ENCODE data around the gene ARHGAP24.

The ARHGAP24 gene

DNA sequence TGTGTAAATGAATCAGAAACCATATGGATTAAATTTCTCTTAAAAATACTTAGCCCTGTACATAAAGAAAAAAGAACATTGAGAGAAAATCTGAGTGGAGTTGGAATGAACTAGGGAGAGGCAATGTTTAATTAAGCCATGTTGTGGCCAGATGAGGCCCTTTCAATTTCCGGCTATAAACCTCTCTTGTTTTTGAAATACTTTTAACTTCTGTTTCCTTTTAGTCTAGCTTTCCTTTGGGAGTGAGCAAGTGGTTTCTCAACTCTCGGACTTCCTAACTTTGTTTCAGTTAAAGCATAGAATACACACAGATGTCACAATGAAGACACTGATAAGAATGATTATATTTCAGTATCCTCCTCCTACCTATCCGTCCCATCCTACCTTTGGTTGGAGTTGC lies 197.2 kb downstream of the ARHGAP24 start:
- no peak overlapping the region for H3K4me2 ChIP-seq (ENCODE audit: low read length)
- no peak overlapping the region for H3K4me3 ChIP-seq (ENCODE audit: low read depth, low read length)
- no peak overlapping the region for H3K9ac ChIP-seq (ENCODE audit: low read length)
- H2AFZ ChIP-seq (ENCODE audit: insufficient read depth, low read length, poor library complexity), result no peak overlapping the region
- H2BK120ac ChIP-seq (ENCODE audit: insufficient read depth, low read length, poor library complexity), result no peak overlapping the region
- no peak overlapping the region for H4K8ac ChIP-seq (ENCODE audit: low read depth, low read length)
- H3K23ac ChIP-seq (ENCODE audit: low read length), result no peak overlapping the region
- no peak overlapping the region for H3K27ac ChIP-seq (ENCODE audit: low read depth, low read length)
- no peak overlapping the region for H3K18ac ChIP-seq (ENCODE audit: low read length)
- H3K4ac ChIP-seq (ENCODE audit: low read depth, low read length), result no peak overlapping the region
- H4K12ac ChIP-seq (ENCODE audit: low read depth, low read length), result no peak overlapping the region
- peaks cover 0 to 4% of the 10 kb centered on the region in 2 experiments for H3K36me3 ChIP-seq (ENCODE audit: control insufficient read depth in 1 of 2, insufficient read depth in 2 of 2, low read length in 2 of 2)
- H3K4me1 ChIP-seq (ENCODE audit: control insufficient read depth in 1 of 2, insufficient read depth in 2 of 2, low read length in 2 of 2), result no peaks in the 10 kb centered on the region
- H3K9me3 ChIP-seq (ENCODE audit: insufficient read depth, low read depth, low read length), result peaks cover 3% of the 10 kb centered on the region
- no peak overlapping the region for H3K14ac ChIP-seq (ENCODE audit: low read length)
- no peaks in the 10 kb centered on the region for H3K27me3 ChIP-seq (ENCODE audit: insufficient read depth, low read length)
- H4K91ac ChIP-seq (ENCODE audit: low read depth, low read length), result no peak overlapping the region
- WGBS (ENCODE audit: extremely low coverage, insufficient coverage, insufficient read length), result no CpG with 5 or more reads among the region's 3 CpGs
- no peak for DNase-seq
- no peaks in the 10 kb centered on the region for H3K79me1 ChIP-seq (ENCODE audit: low read length)
- no peak overlapping the region for H2BK12ac ChIP-seq (ENCODE audit: low read length)
- no peak overlapping the region for H2AK5ac ChIP-seq (ENCODE audit: low read length)
- no peaks in the 10 kb centered on the region for H3K79me2 ChIP-seq (ENCODE audit: control insufficient read depth, insufficient read depth, low read length, poor library complexity)
- no peak overlapping the region for H2BK5ac ChIP-seq (ENCODE audit: low read depth, low read length, poor library complexity)

DNA sequence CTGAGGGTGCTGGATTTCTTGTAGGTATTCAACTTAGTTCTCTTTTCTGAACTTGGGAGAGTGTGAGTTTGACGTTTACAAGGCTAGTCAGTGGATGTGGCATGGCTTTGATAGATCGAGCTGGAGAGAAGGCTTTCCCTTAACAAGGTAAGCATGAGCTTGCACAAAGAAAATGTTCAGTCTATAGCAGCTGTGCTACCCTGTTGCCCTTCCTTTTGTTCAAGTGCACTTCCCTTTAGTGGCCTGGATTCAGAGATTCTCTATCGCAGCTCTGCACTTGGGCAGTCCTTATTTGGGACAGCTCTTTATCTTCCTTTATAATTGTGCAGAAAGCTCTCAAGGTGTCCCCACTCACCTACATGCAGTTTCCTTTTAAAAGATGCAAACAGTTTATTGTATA lies 198.0 kb downstream of the ARHGAP24 start:
- Histone ChIP-seq H3K79me1 (ENCODE audit: low read length) (no peaks in the 10 kb centered on the region), H3K9ac (ENCODE audit: low read length) (no peak overlapping the region), H3K4me1 (ENCODE audit: control insufficient read depth in 1 of 2, insufficient read depth in 2 of 2, low read length in 2 of 2) (no peaks in the 10 kb centered on the region), H4K8ac (ENCODE audit: low read depth, low read length) (no peak overlapping the region), H3K9me3 (ENCODE audit: insufficient read depth, low read depth, low read length) (no peaks in the 10 kb centered on the region), H2BK5ac (ENCODE audit: low read depth, low read length, poor library complexity) (no peak overlapping the region), H2BK120ac (ENCODE audit: insufficient read depth, low read length, poor library complexity) (no peak overlapping the region), H3K36me3 (ENCODE audit: control insufficient read depth in 1 of 2, insufficient read depth in 2 of 2, low read length in 2 of 2) (peaks cover 0 to 2% of the 10 kb centered on the region in 2 experiments), H4K91ac (ENCODE audit: low read depth, low read length) (no peak overlapping the region), H4K12ac (ENCODE audit: low read depth, low read length) (no peak overlapping the region), H3K27me3 (ENCODE audit: insufficient read depth, low read length) (no peaks in the 10 kb centered on the region), H3K27ac (ENCODE audit: low read depth, low read length) (no peak overlapping the region), H3K4me3 (ENCODE audit: low read depth, low read length) (no peak overlapping the region), H3K14ac (ENCODE audit: low read length) (no peak overlapping the region), H2AFZ (ENCODE audit: insufficient read depth, low read length, poor library complexity) (no peak overlapping the region), H2BK12ac (ENCODE audit: low read length) (no peak overlapping the region), H3K79me2 (ENCODE audit: control insufficient read depth, insufficient read depth, low read length, poor library complexity) (no peaks in the 10 kb centered on the region), H3K23ac (ENCODE audit: low read length) (no peak overlapping the region), H3K18ac (ENCODE audit: low read length) (no peak overlapping the region), H2AK5ac (ENCODE audit: low read length) (no peak overlapping the region), H3K4me2 (ENCODE audit: low read length) (no peak overlapping the region), H3K4ac (ENCODE audit: low read depth, low read length) (no peak overlapping the region)
- WGBS (ENCODE audit: extremely low coverage, insufficient coverage, insufficient read length), result no CpG with 5 or more reads among the region's 3 CpGs
- no peak for DNase-seq

DNA sequence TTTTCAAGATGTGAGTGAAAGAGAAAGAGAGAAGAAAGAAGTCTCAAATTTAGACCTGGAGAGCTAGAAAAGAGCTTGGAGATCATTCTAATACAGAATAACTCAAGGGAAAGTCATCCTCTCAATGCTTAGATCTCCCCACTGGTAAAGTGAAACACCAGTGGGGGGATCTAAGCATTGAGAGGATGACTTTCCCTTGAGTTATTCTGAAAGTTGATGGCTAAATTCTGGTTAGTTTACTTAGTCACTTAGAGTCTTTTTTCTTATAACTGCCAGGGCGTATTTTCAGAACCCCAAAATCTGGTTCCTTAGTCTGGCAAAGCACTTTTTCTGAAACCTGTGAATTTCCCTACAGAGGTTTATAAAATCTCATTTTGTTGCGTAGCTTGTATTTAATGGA lies 198.6 kb downstream of the ARHGAP24 start:
- Histone ChIP-seq H3K27me3 (ENCODE audit: insufficient read depth, low read length) (no peaks in the 10 kb centered on the region), H2AK5ac (ENCODE audit: low read length) (no peak overlapping the region), H4K91ac (ENCODE audit: low read depth, low read length) (no peak overlapping the region), H3K4me1 (ENCODE audit: control insufficient read depth in 1 of 2, insufficient read depth in 2 of 2, low read length in 2 of 2) (no peaks in the 10 kb centered on the region), H2BK12ac (ENCODE audit: low read length) (no peak overlapping the region), H3K79me1 (ENCODE audit: low read length) (no peaks in the 10 kb centered on the region), H2AFZ (ENCODE audit: insufficient read depth, low read length, poor library complexity) (no peak overlapping the region), H2BK5ac (ENCODE audit: low read depth, low read length, poor library complexity) (no peak overlapping the region), H3K9me3 (ENCODE audit: insufficient read depth, low read depth, low read length) (no peaks in the 10 kb centered on the region), H3K9ac (ENCODE audit: low read length) (no peak overlapping the region), H3K18ac (ENCODE audit: low read length) (no peak overlapping the region), H3K23ac (ENCODE audit: low read length) (no peak overlapping the region), H4K12ac (ENCODE audit: low read depth, low read length) (no peak overlapping the region), H3K27ac (ENCODE audit: low read depth, low read length) (no peak overlapping the region), H3K4me2 (ENCODE audit: low read length) (no peak overlapping the region), H4K8ac (ENCODE audit: low read depth, low read length) (no peak overlapping the region), H3K14ac (ENCODE audit: low read length) (no peak overlapping the region), H3K4ac (ENCODE audit: low read depth, low read length) (no peak overlapping the region), H2BK120ac (ENCODE audit: insufficient read depth, low read length, poor library complexity) (no peak overlapping the region), H3K79me2 (ENCODE audit: control insufficient read depth, insufficient read depth, low read length, poor library complexity) (no peaks in the 10 kb centered on the region), H3K36me3 (ENCODE audit: control insufficient read depth in 1 of 2, insufficient read depth in 2 of 2, low read length in 2 of 2) (peaks cover 0 to 2% of the 10 kb centered on the region in 2 experiments), H3K4me3 (ENCODE audit: low read depth, low read length) (no peak overlapping the region)
- WGBS (ENCODE audit: extremely low coverage, insufficient coverage, insufficient read length), result no CpG with 5 or more reads among the region's 2 CpGs
- no peak for DNase-seq

DNA sequence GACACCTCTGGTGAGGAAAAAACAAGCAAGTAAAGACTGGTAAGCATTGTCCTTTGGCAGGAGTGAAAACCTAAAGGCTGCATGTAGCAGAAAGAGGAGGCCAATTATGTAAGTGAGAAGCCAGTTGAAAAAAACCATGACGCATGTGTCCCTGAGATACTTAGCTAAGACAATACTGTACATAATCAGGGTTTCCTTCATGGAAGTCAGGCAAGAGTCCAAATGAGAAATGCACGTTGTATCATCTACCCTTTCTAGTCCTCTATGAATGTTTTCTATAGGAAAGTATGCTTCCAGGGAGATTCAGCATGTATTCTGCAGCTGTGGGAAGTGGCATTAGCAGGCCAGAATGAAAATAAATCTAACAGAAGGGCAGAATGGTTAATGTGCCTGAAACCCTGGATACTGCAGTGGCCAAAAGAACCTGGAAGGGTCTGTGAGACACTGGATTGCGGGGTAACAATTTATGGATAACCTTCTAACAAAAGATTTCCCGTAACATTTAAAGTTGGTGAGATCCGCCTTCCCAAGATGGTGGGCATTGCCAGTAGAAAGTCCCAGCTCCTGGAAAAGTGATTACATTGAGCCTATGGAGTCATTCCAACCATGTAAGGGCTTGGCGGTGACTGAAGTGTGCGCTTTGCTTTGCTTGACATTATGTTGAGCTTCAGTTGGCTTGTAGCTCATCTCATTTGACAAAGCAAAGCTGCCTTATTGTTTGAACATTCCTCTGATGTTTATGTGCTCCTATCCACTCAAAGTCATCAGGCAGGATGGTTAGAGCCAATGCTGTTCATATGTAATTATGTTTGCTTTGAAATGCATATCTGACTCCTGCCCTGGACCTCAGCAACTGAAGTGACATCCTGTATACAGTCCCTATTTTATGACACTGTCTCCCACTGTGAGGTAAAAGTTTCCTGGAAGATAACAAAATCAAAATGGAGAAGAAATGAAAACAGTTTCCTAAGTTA lies 200.4 kb downstream of the ARHGAP24 start:
- no CpG with 5 or more reads among the region's 7 CpGs for WGBS (ENCODE audit: extremely low coverage, insufficient coverage, insufficient read length)
- H4K91ac ChIP-seq (ENCODE audit: low read depth, low read length), result no peak overlapping the region
- H3K27me3 ChIP-seq (ENCODE audit: insufficient read depth, low read length), result no peaks in the 10 kb centered on the region
- DNase-seq, result no peak
- no peak overlapping the region for H3K27ac ChIP-seq (ENCODE audit: low read depth, low read length)
- H3K4me1 ChIP-seq (ENCODE audit: control insufficient read depth in 1 of 2, insufficient read depth in 2 of 2, low read length in 2 of 2), result no peaks in the 10 kb centered on the region
- H4K12ac ChIP-seq (ENCODE audit: low read depth, low read length), result no peak overlapping the region
- H2BK5ac ChIP-seq (ENCODE audit: low read depth, low read length, poor library complexity), result no peak overlapping the region
- H3K4ac ChIP-seq (ENCODE audit: low read depth, low read length), result no peak overlapping the region
- no peak overlapping the region for H3K4me3 ChIP-seq (ENCODE audit: low read depth, low read length)
- no peak overlapping the region for H2AFZ ChIP-seq (ENCODE audit: insufficient read depth, low read length, poor library complexity)
- no peaks in the 10 kb centered on the region for H3K9me3 ChIP-seq (ENCODE audit: insufficient read depth, low read depth, low read length)
- no peak overlapping the region for H3K18ac ChIP-seq (ENCODE audit: low read length)
- no peak overlapping the region for H3K4me2 ChIP-seq (ENCODE audit: low read length)
- H2BK120ac ChIP-seq (ENCODE audit: insufficient read depth, low read length, poor library complexity), result no peak overlapping the region
- no peak overlapping the region for H3K14ac ChIP-seq (ENCODE audit: low read length)
- H3K9ac ChIP-seq (ENCODE audit: low read length), result no peak overlapping the region
- peaks cover 0 to 2% of the 10 kb centered on the region in 2 experiments for H3K36me3 ChIP-seq (ENCODE audit: control insufficient read depth in 1 of 2, insufficient read depth in 2 of 2, low read length in 2 of 2)
- H3K23ac ChIP-seq (ENCODE audit: low read length), result no peak overlapping the region
- no peak overlapping the region for H4K8ac ChIP-seq (ENCODE audit: low read depth, low read length)
- no peak overlapping the region for H2AK5ac ChIP-seq (ENCODE audit: low read length)
- no peaks in the 10 kb centered on the region for H3K79me1 ChIP-seq (ENCODE audit: low read length)
- no peak overlapping the region for H2BK12ac ChIP-seq (ENCODE audit: low read length)
- H3K79me2 ChIP-seq (ENCODE audit: control insufficient read depth, insufficient read depth, low read length, poor library complexity), result no peaks in the 10 kb centered on the region
